Endothelial cell of umbilical vein (primary cell): ENCODE data around the gene MANBA. TPM values are rescaled to one million over a fixed set of nuclear protein-coding genes. Genes with fewer than 3 reads are reported as not detected.
"Not testable (repeated sequence)": the region's sequence is repeated elsewhere in the genome, so short reads cannot be mapped to it uniquely, and the experiment has no call there.

ENCODE experiments used
- BruUV-seq: library from RNA; stranded (reverse); fragments of 400-500 nt; replicated peaks from 2 replicates; lab custom pipeline; 2021; lab: Mats Ljungman, UMichigan
- CTCF ChIA-PET: fragments of 300-600, 350-600 bp; sonication (Branson Sonifier 250); formaldehyde crosslinking; loops from one replicate; lab custom pipeline; 2021; ENCODE audit warnings: antibody characterized with exemption, inconsistent platforms; lab: Charles Lee
- POLR2A ChIA-PET: fragments of 300-600, 350-600 bp; sonication (Branson Sonifier 250); formaldehyde crosslinking; loops from one replicate; lab custom pipeline; 2021; ENCODE audit warnings: antibody characterized with exemption, inconsistent platforms; lab: Charles Lee
- DNase-seq: peaks from one replicate; pipeline ENCODE4 v3.0.0-alpha.2; 2011; ENCODE audit warnings: low read depth, low spot score
- FAIRE-seq: peaks from 2 replicates; lab custom pipeline; 2011; peaks lifted over from hg19 to GRCh38; lab: Jason Lieb, UNC
- H2AFZ ChIP-seq: 2 replicates; pipeline ENCODE4 v1.6.0; 2012; ENCODE audit warnings: low read depth, low read length, control low read depth, inconsistent platforms
- H3K27ac ChIP-seq: 2 replicates; pipeline ENCODE4 v1.5.1; 2011; ENCODE audit warnings: low read depth, mild to moderate bottlenecking, control low read depth, low read length, moderate library complexity; ENCODE audit not compliant: insufficient read depth
- H3K27me3 ChIP-seq, 2 experiments: 2 replicates each; pipeline versions ENCODE4 v1.6.0 to v1.6.1; 2011; ENCODE audit warnings: low read length in 2 of 2, mixed read lengths in 1 of 2; ENCODE audit not compliant: control insufficient read depth in 2 of 2, insufficient read depth in 2 of 2
- H3K36me3 ChIP-seq, 2 experiments: 2 replicates in 1 of 2; 3 replicates in 1 of 2; pipeline ENCODE4 v1.5.1; 2011; ENCODE audit warnings: low read length in 2 of 2, mild to moderate bottlenecking in 1 of 2, moderate library complexity in 1 of 2; ENCODE audit not compliant: control insufficient read depth in 2 of 2, insufficient read depth in 2 of 2; ENCODE audit errors: extremely low read depth in 1 of 2
- H3K4me1 ChIP-seq: 3 replicates; pipeline ENCODE4 v1.5.1; 2011; ENCODE audit warnings: mild to moderate bottlenecking, low read length; ENCODE audit not compliant: control insufficient read depth, insufficient read depth; ENCODE audit errors: extremely low read depth
- H3K4me2 ChIP-seq: 2 replicates; pipeline ENCODE4 v1.6.1; 2011; ENCODE audit warnings: low read length, control low read depth, mixed read lengths; ENCODE audit not compliant: insufficient read depth
- H3K4me3 ChIP-seq, 3 experiments: fragments of 200-600 bp in 1 of 3; sonication (generic), shearing (Covaris generic) in 1 of 3; replicated peaks in 1 of 3; 2 replicates each; pipeline ENCODE4 v1.5.1; 2011 to 2016; ENCODE audit warnings: control low read depth in 3 of 3, low read length in 3 of 3, mild to moderate bottlenecking in 2 of 3, inconsistent platforms in 1 of 3, low read depth in 1 of 3, moderate library complexity in 1 of 3; ENCODE audit not compliant: insufficient read depth in 1 of 3
- H3K79me2 ChIP-seq: 2 replicates; pipeline ENCODE4 v1.6.0; 2012; ENCODE audit warnings: low read length, inconsistent platforms; ENCODE audit not compliant: control insufficient read depth, insufficient read depth
- H3K9ac ChIP-seq: replicated peaks from 2 replicates; pipeline ENCODE3; 2011; ENCODE audit warnings: low read length, control low read depth; ENCODE audit not compliant: insufficient read depth; ENCODE audit errors: extremely low read depth
- H3K9me1 ChIP-seq: replicated peaks from 3 replicates; pipeline ENCODE4 v1.6.0; 2011; ENCODE audit warnings: mild to moderate bottlenecking, low read length; ENCODE audit not compliant: control insufficient read depth, insufficient read depth; ENCODE audit errors: extremely low read depth
- H3K9me3 ChIP-seq: replicated peaks from 2 replicates; pipeline ENCODE4 v1.5.1; 2012; ENCODE audit warnings: low read length, inconsistent platforms; ENCODE audit not compliant: control insufficient read depth, insufficient read depth
- H4K20me1 ChIP-seq: replicated peaks from 2 replicates; pipeline ENCODE3; 2011; ENCODE audit warnings: mild to moderate bottlenecking, low read length; ENCODE audit not compliant: control insufficient read depth, insufficient read depth; ENCODE audit errors: extremely low read depth
- CTCF ChIP-seq, 2 donors: IDR thresholded peaks; 1 replicate in 1 of 2; 2 replicates in 1 of 2; pipeline ENCODE4 v1.5.1; 2011; ENCODE audit warnings: low read length in 2 of 2, mild to moderate bottlenecking in 2 of 2, moderate library complexity in 2 of 2, control low read depth in 1 of 2, inconsistent platforms in 1 of 2, low read depth in 1 of 2; ENCODE audit not compliant: insufficient read depth in 1 of 2; ENCODE audit errors: extremely low read depth in 1 of 2
- EZH2 ChIP-seq: IDR thresholded peaks from 2 replicates; pipeline ENCODE4 v1.6.1; 2012; ENCODE audit warnings: borderline replicate concordance, low read depth, mild to moderate bottlenecking, moderate library complexity, low read length, inconsistent platforms; ENCODE audit not compliant: severe bottlenecking
- FOS ChIP-seq: IDR thresholded peaks from 2 replicates; pipeline ENCODE4 v1.6.1; 2011; ENCODE audit warnings: mild to moderate bottlenecking, low read length, moderate library complexity, borderline replicate concordance; ENCODE audit not compliant: insufficient read depth
- JUN ChIP-seq: IDR thresholded peaks from 2 replicates; pipeline ENCODE4 v1.6.1; 2011; ENCODE audit warnings: borderline replicate concordance, low read depth; ENCODE audit not compliant: insufficient read length, insufficient read depth
- MAX ChIP-seq: IDR thresholded peaks from 2 replicates; pipeline ENCODE4 v1.6.1; 2011; ENCODE audit not compliant: insufficient read depth, insufficient read length
- MYC ChIP-seq: IDR thresholded peaks from one replicate; pipeline ENCODE4 v1.6.1; 2011; ENCODE audit warnings: mild to moderate bottlenecking, low read depth, low read length
- POLR2AphosphoS5 ChIP-seq: IDR thresholded peaks from 2 replicates; pipeline ENCODE4 v1.6.1; 2012; ENCODE audit warnings: low read depth, mild to moderate bottlenecking, control low read depth, low read length, moderate library complexity; ENCODE audit not compliant: insufficient read depth
- dilution Hi-C: fragments of 300-500 bp; cut with MboI; formaldehyde crosslinking; loops from one replicate; pipeline ENCODE4 v1.15.0; 2019; ENCODE audit warnings: low sequenced_read_pairs; ENCODE audit not compliant: extremely low pct_ligation_motif_present
- intact Hi-C: fragments of 100-400 bp; cut with micrococcal nuclease; formaldehyde crosslinking; loops from one replicate; pipeline ENCODE4 v1.10.0; 2022
- polyA plus RNA-seq, 4 experiments: library from polyadenylated mRNA; depleted of rRNA in 3 of 4; stranded (reverse) in 3 of 4; unstranded in 1 of 4; fragments of >200 nt; gene quantifications; 2 replicates each; pipeline versions ENCODE4 v1.2.1 to v1.2.3, GENCODE V29; 2011 to 2012; ENCODE audit warnings: missing spikeins in 1 of 4
- total RNA-seq: library from RNA; stranded (reverse); gene quantifications from 2 replicates; pipeline ENCODE4 v1.2.3, GENCODE V29; 2021

MANBA gene
- total and polyA plus RNA-seq, 2 donors (not counting 3 experiments of a cell fraction or from before 2014, with no cell fraction given) = 5.6 to 7.7 TPM

GRCh38 chr4:102620697-102621497 is 139.9 kb downstream of the MANBA start:
- no peak for TF ChIP-seq POLR2AphosphoS5
- TF ChIP-seq FOS = peak; percentile 6
- no peak for TF ChIP-seq JUN
- no peak for TF ChIP-seq EZH2
- no peak for TF ChIP-seq MAX
- TF ChIP-seq MYC = no peak
- TF ChIP-seq CTCF (IDR thresholded peaks at IDR 0.05; ENCODE audit: extremely low read depth in 1 of 2, insufficient read depth in 1 of 2, low read depth in 1 of 2, low read length in 2 of 2) = peak; percentile 34 to 36
- Histone ChIP-seq H3K79me2 (no peaks in the 10 kb centered on the region), H3K27ac (no peak overlapping the region), H3K4me3 (no peak overlapping the region), H4K20me1 (no peaks in the 10 kb centered on the region), H3K4me2 (no peak overlapping the region), H3K9ac (no peak overlapping the region), H3K4me1 (peaks cover 1% of the 10 kb centered on the region), H3K27me3 (no peaks in the 10 kb centered on the region), H2AFZ (no peak overlapping the region), H3K9me3 (no peaks in the 10 kb centered on the region), H3K36me3 (peaks cover 0 to 5% of the 10 kb centered on the region in 2 experiments), H3K9me1 (no peaks in the 10 kb centered on the region)
- dilution Hi-C loops (no loop called here), intact Hi-C loops (loop anchor here (1.0 to 10.0 kb wide), 7 partner anchors 140 to 478 kb away; partner anchors contain the start of genes BDH2, CISD2, MANBA and SLC39A8)
- CTCF ChIA-PET = interaction anchor here (0.6 to 4.1 kb wide), 52 partner anchors 9 to 479 kb away, joined by 3 to 116 read pairs (median 4); partner anchors contain the start of genes BDH2, CISD2, MANBA and SLC9B1
- peak; percentile 67 for DNase-seq
- peak; percentile 80 for FAIRE-seq
- POLR2A ChIA-PET = interaction anchor here (0.8 to 1.0 kb wide), 2 partner anchors 207 to 248 kb away, joined by 3 read pairs; partner anchors contain the start of gene CISD2
- no TSS peak for BruUV-seq

- H3K4me2 ChIP-seq, H3K4me3 ChIP-seq, dilution Hi-C loops, H3K27ac ChIP-seq, H3K36me3 ChIP-seq, H3K9ac ChIP-seq, H4K20me1 ChIP-seq, H3K9me1 ChIP-seq, H3K9me3 ChIP-seq, BruUV-seq, H3K4me1 ChIP-seq, FAIRE-seq, H3K79me2 ChIP-seq, H3K27me3 ChIP-seq, H2AFZ ChIP-seq, DNase-seq: not testable (repeated sequence)
- intact Hi-C loops = loop anchor here (1.0 to 10.0 kb wide), 7 partner anchors 141 to 479 kb away; partner anchors contain the start of genes BDH2, CISD2, MANBA and SLC39A8
- CTCF ChIA-PET = interaction anchor here (0.9 to 4.1 kb wide), 34 partner anchors 8 to 480 kb away, joined by 3 to 116 read pairs (median 6); partner anchors contain the start of genes BDH2, CISD2, MANBA and SLC9B1
- POLR2A ChIA-PET = interaction anchor here (1.0 kb wide), 1 partner anchor 249 kb away, joined by 3 read pairs; the partner anchor contains the start of gene CISD2
Measured at GRCh38 chr4:102619776-102620631, 140.8 kb downstream of the MANBA start.
